Astrocyte of the cerebellum (primary cell): ENCODE results near the gene MTHFD1L.
"Not testable (repeated sequence)": the region's sequence is repeated elsewhere in the genome, so short reads cannot be mapped to it uniquely, and the experiment has no call there.

ENCODE experiments used
- DNase-seq: peaks from one replicate; pipeline ENCODE4 v3.0.0-alpha.2; 2011; ENCODE audit warnings: low read depth
- H3K4me3 ChIP-seq: 2 replicates; pipeline ENCODE4 v1.5.1; 2011; ENCODE audit warnings: mild to moderate bottlenecking, low read depth, low read length, moderate library complexity
- CTCF ChIP-seq: IDR thresholded peaks from 2 replicates; pipeline ENCODE4 v1.5.1; 2012; ENCODE audit warnings: low read length, low read depth, moderate library complexity, mild to moderate bottlenecking; ENCODE audit errors: missing control alignments
- in situ Hi-C: cut with HindIII; loops from 2 replicates; pipeline ENCODE4 v1.10.0; 2017; ENCODE audit warnings: low sequenced_read_pairs

The MTHFD1L gene

DNA sequence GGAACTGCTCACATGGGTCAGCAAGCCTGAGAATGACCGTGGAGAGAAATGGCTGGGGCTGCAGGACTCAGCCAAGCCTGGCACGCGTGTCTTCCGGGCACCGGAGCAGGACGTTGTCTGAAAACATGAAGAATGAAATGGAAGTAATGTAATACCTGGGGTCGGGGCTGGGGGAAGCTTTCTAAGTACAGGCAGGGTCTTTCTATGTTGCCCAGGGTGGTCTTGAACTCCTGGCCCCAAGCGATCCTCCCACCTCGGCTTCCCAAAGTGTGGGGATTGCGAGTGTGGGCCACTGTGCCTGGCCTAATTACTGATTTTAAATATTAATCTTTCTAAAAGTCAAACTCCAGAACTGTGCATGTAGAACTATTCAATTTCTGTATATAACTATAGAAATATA, 218.8 kb downstream of the MTHFD1L start:
- DNase-seq = no peak
- in situ Hi-C loops = no loop called here
- H3K4me3 ChIP-seq = no peak overlapping the region
- TF ChIP-seq CTCF = no peak

DNA sequence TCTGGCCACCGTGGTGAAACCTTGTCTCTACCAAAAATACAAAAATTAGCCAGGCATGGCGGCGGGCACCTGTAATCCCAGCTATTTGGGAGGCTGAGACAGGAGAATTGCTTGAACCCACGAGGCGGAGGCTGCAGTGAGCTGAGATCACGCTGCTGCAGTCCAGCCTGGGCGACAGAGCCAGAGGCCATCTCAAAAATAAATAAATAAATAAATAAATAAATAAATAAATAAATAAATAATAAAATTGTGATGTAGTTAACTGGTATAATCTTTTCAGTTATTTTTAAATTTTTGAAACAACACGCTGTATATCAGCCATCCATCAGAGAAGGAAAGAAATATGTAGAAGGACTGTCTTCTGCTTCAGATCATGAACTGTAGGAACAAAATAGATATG, 221.6 kb downstream of the MTHFD1L start:
- H3K4me3 ChIP-seq, DNase-seq, in situ Hi-C loops: not testable (repeated sequence)

DNA sequence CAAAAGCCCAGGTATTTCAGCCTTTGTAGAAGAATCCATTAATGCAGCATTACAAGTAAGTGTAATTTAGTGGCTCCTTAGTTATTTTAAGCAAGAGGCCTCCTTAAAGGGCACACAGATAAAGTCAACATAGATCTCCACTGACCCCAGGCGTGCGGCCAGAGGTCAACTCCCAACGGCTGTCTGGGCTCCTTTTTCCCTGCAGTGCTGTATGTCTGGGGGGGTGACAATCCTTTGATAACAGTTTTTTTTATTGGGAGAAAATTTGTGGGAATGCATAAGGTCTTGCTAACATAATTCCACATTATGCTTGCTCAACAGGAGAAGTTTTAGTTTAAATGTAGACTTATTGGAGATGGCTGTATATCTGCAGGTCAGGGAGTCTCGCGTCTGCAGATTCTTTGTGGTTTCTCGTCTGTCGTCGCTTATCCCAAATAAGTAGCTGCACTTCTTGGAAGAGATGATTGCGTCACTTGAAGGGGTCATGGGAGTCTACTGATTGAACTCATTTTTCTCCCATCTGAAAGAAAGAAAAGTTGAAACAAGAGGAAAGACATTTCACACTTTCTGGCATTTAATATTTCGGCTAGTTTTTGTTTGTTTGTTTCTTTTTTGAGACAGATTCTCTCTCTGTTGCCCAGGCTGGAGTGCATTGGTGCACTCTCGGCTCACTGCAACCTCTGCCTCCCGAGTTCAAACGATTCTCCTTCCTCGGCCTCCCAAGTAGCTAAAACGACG, 222.5 kb downstream of the MTHFD1L start:
- no peak for TF ChIP-seq CTCF
- in situ Hi-C loops = no loop called here
- no peak for DNase-seq
- no peak overlapping the region for H3K4me3 ChIP-seq

GRCh38 chr6:151088599-151088935, 223.1 kb downstream of the MTHFD1L start:
- TF ChIP-seq CTCF = no peak
- in situ Hi-C loops = no loop called here
- no peak overlapping the region for H3K4me3 ChIP-seq
- DNase-seq = no peak

DNA sequence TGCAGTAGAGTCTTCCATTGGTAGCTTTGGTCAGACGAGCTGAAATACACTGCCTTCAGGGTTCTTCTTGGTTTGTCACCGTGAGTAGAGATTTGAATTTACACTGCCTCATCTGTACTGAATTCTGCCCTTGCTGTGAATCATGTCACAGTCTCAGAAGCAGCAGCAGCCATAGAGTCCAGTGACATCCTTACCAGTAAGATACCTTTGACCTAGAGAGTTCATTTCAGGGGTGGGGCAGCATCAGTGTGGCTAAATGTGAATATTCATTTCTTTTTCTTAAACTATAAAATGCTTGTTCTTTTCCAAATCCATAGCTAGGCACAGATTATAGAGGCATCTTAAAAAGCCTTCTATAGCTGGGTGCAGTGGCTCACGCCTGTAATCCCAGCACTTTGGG, 223.5 kb downstream of the MTHFD1L start:
- no peak overlapping the region for H3K4me3 ChIP-seq
- DNase-seq = no peak
- in situ Hi-C loops = no loop called here
- no peak for TF ChIP-seq CTCF

GRCh38 chr6:151089978-151090377, 224.5 kb downstream of the MTHFD1L start:
- no peak for DNase-seq
- in situ Hi-C loops = no loop called here
- no peak for TF ChIP-seq CTCF
- no peak overlapping the region for H3K4me3 ChIP-seq

DNA sequence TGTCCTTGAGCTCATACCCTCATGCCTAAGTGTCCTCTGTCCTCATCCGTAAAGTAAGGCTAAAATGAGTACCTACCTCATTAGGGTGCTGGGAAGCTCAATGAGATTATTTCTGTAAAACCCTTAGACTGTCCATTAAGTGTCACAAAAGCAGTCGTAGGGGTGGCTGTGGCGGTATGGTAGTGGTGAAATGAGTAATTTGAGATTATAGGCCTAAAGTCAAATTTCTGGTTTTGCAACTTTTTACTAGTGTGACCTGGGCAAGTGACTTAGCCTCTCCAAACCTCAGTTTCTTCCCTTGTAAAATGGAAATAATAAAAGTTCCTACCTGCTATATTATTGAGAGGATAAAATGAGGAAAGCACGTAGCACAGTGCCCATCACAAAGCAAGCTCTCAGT, 226.1 kb downstream of the MTHFD1L start:
- in situ Hi-C loops = no loop called here
- H3K4me3 ChIP-seq = no peak overlapping the region
- no peak for DNase-seq
- no peak for TF ChIP-seq CTCF
